ENCODE results near the gene UBE2J2.

- TF ChIP-seq POLR2A (IDR thresholded peaks at IDR 0.05): no peak
- no peak for TF ChIP-seq POLR2AphosphoS5 (IDR thresholded peaks at IDR 0.05; ENCODE audit: insufficient read depth in 1 of 2, low read depth in 1 of 2)
These were observed 43.8 kb upstream of the UBE2J2 start for GRCh38 chr1:1317420-1317819.
